Measurements from ENCODE around the gene DLGAP4. TPM values are rescaled to one million over a fixed set of nuclear protein-coding genes. Genes with fewer than 3 reads are reported as not detected.

Gene DLGAP4
- total and polyA plus RNA-seq, 2 of the 13 experiments (the other 11 are each of a cell fraction or from before 2014, with no cell fraction given) = 15.2 to 26.7 TPM

GRCh38 chr20:36460648-36461599 lies 154.8 kb downstream of the DLGAP4 start (continued):
- TF ChIP-seq, protein P1, sequence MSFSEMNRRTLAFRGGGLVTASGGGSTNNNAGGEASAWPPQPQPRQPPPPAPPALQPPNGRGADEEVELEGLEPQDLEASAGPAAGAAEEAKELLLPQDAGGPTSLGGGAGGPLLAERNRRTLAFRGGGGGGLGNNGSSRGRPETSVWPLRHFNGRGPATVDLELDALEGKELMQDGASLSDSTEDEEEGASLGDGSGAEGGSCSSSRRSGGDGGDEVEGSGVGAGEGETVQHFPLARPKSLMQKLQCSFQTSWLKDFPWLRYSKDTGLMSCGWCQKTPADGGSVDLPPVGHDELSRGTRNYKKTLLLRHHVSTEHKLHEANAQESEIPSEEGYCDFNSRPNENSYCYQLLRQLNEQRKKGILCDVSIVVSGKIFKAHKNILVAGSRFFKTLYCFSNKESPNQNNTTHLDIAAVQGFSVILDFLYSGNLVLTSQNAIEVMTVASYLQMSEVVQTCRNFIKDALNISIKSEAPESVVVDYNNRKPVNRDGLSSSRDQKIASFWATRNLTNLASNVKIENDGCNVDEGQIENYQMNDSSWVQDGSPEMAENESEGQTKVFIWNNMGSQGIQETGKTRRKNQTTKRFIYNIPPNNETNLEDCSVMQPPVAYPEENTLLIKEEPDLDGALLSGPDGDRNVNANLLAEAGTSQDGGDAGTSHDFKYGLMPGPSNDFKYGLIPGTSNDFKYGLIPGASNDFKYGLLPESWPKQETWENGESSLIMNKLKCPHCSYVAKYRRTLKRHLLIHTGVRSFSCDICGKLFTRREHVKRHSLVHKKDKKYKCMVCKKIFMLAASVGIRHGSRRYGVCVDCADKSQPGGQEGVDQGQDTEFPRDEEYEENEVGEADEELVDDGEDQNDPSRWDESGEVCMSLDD (CRISPR knock-in tag; IDR thresholded peaks at IDR 0.05; ENCODE audit: borderline replicate concordance) = peak; percentile 84; the same call in 1 of the 2 replicates
- TF ChIP-seq NFKBIZ (CRISPR knock-in tag; IDR thresholded peaks at IDR 0.05) = peak; percentile 58; the same call in 1 of the 2 replicates
- TF ChIP-seq NONO (IDR thresholded peaks at IDR 0.05) = no peak
- peak; percentile 60 for TF ChIP-seq NONO (CRISPR knock-in tag; conservative IDR thresholded peaks at IDR 0.05)
- peak; percentile 84 for TF ChIP-seq KMT2B (CRISPR knock-in tag; IDR thresholded peaks at IDR 0.05)
- no peak; the same call in 1 of the 2 replicates for TF ChIP-seq NR2F2 (IDR thresholded peaks at IDR 0.05; ENCODE audit: borderline replicate concordance, low read depth)
- 0 out of 2 replicates have a peak, but pooled peaks have one; percentile 69 for TF ChIP-seq NFIB (CRISPR knock-in tag; IDR thresholded peaks at IDR 0.05; ENCODE audit: borderline replicate concordance)
- TF ChIP-seq ZNF44 (CRISPR knock-in tag; IDR thresholded peaks at IDR 0.05) = peak; percentile 87; the same call in 1 of the 2 replicates
- TF ChIP-seq FOXC1 (CRISPR knock-in tag; IDR thresholded peaks at IDR 0.05; ENCODE audit: borderline replicate concordance) = peak; percentile 84; the same call in 1 of the 2 replicates
- peak; percentile 52 for TF ChIP-seq AGO1 (IDR thresholded peaks at IDR 0.05; ENCODE audit: low read depth, low read length, poor library complexity, severe bottlenecking)
- TF ChIP-seq PAWR (CRISPR knock-in tag; IDR thresholded peaks at IDR 0.05; ENCODE audit: borderline replicate concordance) = peak; percentile 94; the same call in 1 of the 2 replicates
- TF ChIP-seq TMF1 (CRISPR knock-in tag; IDR thresholded peaks at IDR 0.05; ENCODE audit: low read depth) = peak; percentile 81
- TF ChIP-seq, protein P2, sequence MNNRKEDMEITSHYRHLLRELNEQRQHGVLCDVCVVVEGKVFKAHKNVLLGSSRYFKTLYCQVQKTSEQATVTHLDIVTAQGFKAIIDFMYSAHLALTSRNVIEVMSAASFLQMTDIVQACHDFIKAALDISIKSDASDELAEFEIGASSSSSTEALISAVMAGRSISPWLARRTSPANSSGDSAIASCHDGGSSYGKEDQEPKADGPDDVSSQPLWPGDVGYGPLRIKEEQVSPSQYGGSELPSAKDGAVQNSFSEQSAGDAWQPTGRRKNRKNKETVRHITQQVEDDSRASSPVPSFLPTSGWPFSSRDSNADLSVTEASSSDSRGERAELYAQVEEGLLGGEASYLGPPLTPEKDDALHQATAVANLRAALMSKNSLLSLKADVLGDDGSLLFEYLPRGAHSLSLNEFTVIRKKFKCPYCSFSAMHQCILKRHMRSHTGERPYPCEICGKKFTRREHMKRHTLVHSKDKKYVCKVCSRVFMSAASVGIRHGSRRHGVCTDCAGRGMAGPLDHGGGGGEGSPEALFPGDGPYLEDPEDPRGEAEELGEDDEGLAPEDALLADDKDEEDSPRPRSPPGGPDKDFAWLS (CRISPR knock-in tag; IDR thresholded peaks at IDR 0.05; ENCODE audit: borderline replicate concordance) = no peak
- TF ChIP-seq IKZF1 (IDR thresholded peaks at IDR 0.05) = no peak
- TF ChIP-seq REPIN1 (CRISPR knock-in tag; IDR thresholded peaks at IDR 0.05; ENCODE audit: borderline replicate concordance, low read depth) = peak; percentile 83
- TF ChIP-seq HMG20B (CRISPR knock-in tag; conservative IDR thresholded peaks at IDR 0.05) = no peak; the same call in 1 of the 2 replicates
- TF ChIP-seq ZNF383 (CRISPR knock-in tag; IDR thresholded peaks at IDR 0.05; ENCODE audit: borderline replicate concordance) = no peak
- peak; percentile 31; the same call in 1 of the 2 replicates for TF ChIP-seq CTCF (CRISPR knock-in tag; IDR thresholded peaks at IDR 0.05)
- TF ChIP-seq ZNF460 (CRISPR knock-in tag; IDR thresholded peaks at IDR 0.05; ENCODE audit: borderline replicate concordance) = no peak
- TF ChIP-seq ZNF260 (CRISPR knock-in tag; IDR thresholded peaks at IDR 0.05; ENCODE audit: borderline replicate concordance, low read depth) = no peak
- no peak for TF ChIP-seq PLRG1 (conservative IDR thresholded peaks at IDR 0.05)
- TF ChIP-seq TGIF2 (CRISPR knock-in tag; IDR thresholded peaks at IDR 0.05) = no peak
- TF ChIP-seq ZNF746 (CRISPR knock-in tag; IDR thresholded peaks at IDR 0.05) = peak; percentile 72; the same call in 1 of the 2 replicates
- peak; percentile 39; the same call in 1 of the 2 replicates for TF ChIP-seq RARA (CRISPR knock-in tag; IDR thresholded peaks at IDR 0.05)

Data from HepG2 (cell line).